GM18499 (cell line): ENCODE measurements around the gene VSIG10L.

Source experiments
- ATAC-seq: cut with Tn5 transposase; IDR thresholded peaks from one replicate; pipeline ENCODE4 v1.9.1; 2021; ENCODE audit warnings: moderate number of reproducible peaks; ENCODE audit not compliant: insufficient read depth, unreplicated experiment

VSIG10L gene

DNA sequence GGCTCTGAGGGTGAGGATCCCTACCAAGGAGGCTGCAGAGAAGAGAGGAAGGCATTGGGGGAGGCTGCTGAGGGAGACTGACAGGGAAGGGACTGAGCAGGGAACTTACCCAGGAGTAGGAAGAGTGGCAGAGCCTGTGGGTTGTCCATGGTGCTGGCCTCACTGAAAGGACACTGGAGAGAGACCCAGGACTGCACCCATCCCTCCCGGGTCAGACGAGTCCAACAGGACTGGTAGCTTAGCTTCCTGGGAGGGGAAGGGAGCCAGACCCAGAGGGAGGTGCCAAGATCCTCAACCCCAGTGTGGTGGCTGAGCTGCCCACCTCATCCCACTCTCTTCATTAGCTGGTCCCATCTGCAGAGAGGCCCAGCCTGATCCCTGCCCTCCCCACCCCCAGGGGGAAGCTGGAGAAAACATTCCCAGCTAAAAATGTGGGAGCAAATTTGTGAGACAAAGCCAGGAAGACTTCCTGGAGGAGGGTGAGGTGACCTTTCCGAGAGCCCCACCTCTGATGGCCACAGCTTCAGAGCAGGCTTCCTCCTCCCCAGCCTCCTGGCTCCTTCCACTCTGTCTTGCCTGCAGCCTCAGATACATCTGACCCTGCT, at the start of gene VSIG10L:
TSS of gene VSIG10L (minus strand) at position 164 of the 605 bp plus-strand sequence. CDS start at position 149, 15 bp downstream.
- ATAC-seq, result no peak

DNA sequence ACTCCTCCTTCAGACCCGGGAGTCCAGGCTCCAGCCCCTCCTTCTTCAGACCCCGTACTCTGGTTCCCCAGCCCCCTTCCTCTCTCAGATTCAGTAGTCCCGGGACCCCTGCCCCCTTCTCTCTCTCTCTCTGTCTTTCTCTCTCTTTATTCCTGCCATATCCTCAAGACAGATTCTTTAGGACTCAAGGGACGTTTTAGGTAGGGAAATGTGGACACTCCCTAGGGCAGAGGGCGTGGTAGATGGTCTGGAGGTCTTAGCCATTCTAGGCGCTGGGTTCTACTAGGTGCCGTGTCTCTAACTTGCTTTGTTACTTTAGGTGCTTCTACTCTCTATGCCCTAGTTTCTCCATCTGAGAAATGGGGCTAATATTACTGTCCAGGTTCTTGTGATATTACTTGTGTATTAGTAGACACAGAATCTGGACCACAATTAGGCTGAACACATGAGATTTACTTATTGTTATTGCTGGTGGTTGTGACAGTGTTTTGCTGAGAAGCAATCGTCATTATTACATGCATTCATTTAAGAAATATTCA, 49.2 kb upstream of the VSIG10L start:
- ATAC-seq, result no peak

- ATAC-seq, result no peak
Observed at GRCh38 chr19:51389143-51389542, 47.2 kb upstream of the VSIG10L start.

GRCh38 chr19:51387924-51388389, 46.0 kb upstream of the VSIG10L start, which contains the start of gene LIM2:
Gene LIM2 (minus strand): TSS chr19:51387974. CDS start chr19:51387443, 531 bp downstream.
- ATAC-seq, result no peak

DNA sequence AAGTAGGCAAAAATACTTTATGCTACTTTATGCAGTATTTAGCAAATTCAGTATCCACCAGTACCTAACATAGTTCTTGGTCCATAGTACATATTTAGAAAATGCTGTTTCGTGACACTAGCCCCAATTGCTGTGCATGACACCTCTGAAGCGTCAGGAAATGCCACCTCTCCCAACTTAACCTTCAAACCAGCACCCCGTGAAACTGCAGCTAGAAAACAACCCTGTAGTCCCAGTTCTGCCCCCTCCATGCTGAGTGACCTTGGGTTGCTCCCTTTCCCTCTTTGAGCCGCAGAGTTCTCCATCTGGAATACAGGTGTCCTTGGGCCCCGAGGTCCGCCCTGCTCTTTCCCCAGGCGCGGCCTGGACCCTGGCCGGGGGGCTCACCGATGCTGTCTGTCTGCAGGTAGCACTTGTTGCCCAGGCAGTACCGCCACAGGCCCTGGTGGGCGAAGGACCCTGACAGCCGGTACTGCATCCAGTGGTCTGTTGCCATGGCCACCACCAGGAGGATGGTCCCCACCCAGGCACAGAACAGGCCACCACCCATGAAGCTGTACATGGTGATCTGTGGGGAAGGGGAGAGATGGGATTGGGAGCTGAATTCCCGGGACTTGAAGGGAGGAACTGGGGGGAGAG, 45.1 kb upstream of the VSIG10L start:
- ATAC-seq, result no peak

DNA sequence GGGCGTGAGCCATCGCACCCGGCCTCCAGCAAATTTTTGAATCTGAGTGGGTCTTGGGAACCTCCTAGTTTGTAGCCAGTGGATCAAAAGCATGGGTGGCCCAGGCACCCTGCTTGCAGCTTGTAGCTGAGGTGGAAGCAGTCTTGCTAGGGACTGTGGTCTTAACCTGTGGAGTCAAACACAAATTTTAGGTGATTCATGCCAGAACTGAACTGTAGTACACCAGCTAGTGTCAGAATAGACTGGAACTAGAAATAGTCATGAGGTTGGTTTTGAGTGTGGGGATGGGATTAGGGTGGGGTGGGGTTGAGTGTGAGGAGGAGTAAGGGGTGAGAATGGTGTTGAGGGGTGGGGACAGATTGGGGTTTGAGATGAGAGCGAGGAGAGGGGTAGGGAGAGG, 40.1 kb upstream of the VSIG10L start:
- no peak for ATAC-seq

DNA sequence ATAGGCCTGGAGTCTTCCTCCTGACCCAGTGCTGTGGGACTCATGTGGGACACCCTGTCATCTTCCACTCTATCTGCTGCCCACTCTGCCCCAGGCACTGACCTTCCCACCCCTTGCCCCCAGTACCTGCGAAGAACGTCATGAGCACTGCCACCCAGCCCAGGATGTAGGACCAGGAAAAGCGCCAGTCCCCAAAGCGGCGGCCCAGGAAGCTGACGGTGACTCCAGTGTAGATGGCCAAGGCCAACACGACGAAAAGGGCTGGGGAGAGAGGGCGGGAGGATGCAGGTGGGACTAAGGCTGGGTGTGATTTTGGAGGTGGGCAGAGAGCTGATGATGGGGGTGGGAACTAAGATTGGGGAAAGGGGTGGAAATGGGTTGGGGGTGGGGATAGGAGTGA, 38.4 kb upstream of the VSIG10L start:
- no peak for ATAC-seq

- no peak for ATAC-seq
Observed at GRCh38 chr19:51377422-51377821, 35.5 kb upstream of the VSIG10L start.

DNA sequence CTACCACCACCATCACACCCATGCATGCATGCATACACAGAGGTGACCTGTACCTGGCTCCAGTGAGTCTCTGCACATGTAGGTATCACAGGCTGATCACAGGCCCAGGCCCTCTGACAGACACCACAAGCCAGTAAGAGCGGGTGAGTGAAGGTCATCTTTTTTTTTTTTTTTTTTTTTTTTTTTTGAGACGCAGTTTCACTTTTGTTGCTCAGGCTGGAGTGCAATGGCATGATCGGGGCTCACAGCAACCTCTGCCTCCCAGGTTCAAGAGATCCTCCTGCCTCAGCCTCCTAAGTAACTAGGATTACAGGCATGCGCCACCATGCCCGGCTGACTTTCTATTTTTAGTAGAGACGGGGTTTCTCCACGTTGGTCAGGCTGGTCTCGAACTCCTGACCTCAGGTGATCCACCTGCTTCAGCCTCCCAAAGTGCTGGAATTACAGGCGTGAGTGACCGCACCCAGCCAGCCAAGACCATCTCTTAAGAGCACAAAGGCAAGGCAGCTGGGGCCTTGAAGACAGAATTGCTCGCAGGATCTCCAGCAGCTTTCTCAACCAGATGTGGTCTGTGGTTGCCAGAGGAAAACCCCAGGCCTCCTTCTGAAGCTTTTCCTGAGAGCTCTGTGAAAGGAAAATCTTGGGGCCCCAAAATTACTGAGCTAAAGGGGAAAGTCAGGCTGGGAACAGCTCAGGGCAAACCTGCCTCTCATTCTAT, 33.7 kb upstream of the VSIG10L start:
- no peak for ATAC-seq

DNA sequence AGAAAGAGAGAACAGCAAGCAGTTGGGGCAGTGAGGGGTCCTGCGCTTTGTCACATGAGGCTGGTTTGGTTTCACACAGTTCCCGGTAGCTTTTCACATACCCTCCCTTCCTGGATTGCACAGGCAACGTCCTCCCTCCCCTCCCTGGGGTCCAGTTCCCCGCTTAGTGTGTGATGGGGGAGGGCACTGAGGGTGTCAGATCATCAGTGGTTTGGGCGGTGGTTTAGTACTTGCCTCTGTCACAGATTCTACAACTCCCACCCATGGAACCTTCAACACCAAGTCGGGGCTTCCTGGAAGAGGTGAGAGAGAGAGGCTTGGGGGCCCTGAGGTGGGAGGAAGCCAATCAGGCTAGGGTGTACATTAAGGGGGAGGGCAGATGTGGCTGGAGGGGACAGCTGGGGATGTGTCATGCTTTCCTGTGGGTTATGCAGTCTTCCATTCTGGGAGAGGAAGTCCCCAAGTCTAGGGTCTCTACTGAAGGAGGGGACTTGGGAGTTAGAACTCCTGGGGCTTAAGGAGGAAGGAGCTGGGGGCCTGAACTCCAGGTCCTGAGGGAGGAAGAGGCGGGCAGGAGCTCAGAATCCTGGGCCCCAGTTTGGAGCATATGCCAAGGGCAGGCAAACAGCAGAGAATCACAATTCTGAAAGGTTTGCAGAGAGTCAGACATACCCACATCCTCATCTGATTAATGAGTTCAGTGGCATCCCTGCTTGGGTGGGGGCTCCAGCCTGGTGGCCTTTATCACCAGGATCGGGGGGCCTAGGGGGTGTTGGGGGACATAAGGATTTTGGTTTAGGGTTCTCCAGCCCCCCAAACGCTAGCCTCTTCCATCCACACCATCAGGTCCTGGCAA, 30.9 kb upstream of the VSIG10L start, which contains the start of gene NKG7:
TSS of gene NKG7 (minus strand) at position 6 of the 856 bp plus-strand sequence. CDS start 119 bp downstream, outside the sequence.
- ATAC-seq, result no peak

- ATAC-seq, result no peak
Observed at GRCh38 chr19:51372021-51372648, 30.2 kb upstream of the VSIG10L start.

- ATAC-seq, result no peak
Observed at GRCh38 chr19:51371186-51371690, 29.3 kb upstream of the VSIG10L start.

GRCh38 chr19:51370230-51370629, 28.3 kb upstream of the VSIG10L start:
- no peak for ATAC-seq

DNA sequence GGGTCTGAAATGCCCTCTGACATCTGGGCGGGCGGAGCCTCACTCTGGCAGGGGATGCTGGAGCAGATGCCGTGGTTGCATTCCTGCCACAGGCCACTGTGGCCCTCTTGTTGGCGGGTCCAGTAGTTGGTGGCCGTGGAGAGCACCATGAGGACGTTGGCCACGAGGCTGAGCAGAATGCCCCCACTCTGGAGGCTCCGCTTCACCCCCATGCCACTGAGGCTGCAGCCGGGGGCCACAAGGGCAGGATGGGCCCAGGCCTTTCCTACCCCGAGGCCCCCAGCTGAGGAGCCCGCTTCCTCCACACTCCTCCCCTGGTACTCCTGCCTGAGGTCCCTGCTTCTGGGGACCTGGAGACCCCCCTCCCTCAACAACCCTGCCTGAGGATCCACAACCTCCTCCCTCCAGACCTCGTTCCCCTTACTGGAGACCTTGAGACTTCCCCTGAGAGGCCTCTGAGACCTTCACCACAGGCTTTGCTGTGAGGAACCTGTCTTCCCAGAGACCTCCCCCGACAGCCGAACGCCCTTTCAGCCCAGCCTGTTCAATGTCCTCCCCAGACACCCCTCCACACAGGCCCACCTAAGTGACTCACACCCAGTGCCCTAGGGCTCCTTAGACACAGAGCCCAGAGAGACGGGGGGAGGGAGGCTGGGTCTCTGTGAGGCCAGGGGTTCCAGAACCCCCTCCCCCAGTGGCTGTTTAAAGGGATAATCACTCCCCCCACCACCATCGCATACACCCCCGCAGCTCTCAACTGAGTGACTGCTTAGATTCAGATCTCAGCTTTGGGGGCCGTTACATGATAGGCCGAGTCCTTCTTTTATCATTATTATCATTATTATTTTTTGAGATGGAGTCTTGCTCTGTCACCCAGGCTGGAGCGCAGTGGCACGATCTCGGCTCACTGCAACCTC, 26.7 kb upstream of the VSIG10L start, which contains the start of gene CLDND2:
TSS of gene CLDND2 (minus strand) at position 638 of the 917 bp plus-strand sequence. CDS start at position 212, 426 bp downstream.
- ATAC-seq, result no peak

DNA sequence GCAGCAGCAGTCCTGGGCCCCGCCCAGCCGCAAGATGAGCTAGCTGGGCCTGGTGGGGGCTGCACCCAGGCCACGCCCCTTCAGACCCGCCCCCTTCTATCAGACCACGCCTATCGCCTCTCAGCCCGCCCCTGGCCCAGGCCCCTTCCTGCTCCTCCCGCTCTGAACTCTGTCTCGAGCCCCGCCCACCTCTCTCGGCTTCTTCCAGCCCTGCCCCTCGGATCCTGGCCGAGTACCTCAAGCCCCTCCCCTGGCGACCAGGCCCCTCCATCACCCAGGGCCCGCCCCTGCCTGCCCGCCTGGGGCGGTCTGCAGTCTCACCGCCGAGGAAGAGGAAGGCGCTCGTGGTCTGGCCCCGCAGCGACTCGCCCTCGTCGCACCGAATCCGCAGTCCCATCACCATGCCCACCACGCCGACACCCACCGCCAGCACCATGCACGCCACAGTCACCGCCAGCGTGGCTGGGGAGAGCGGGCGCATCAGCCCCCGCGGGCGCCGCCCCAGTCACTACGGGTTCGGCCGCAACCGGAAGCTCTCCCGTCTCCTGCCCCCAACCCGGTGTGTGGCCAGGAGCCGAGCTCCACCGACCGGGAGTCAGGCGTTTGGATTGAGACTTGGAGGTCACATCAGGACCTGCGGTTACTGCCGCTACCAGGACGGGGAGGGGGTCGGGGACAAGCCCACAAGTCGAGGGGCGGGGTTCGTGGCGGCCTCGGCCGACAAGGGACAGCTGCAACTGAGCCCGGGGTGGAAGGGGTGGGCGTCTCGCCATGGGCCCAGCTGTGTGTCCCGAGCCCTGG, 25.8 kb upstream of the VSIG10L start:
- no peak for ATAC-seq

GRCh38 chr19:51367255-51367564, 25.3 kb upstream of the VSIG10L start:
- ATAC-seq, result no peak

DNA sequence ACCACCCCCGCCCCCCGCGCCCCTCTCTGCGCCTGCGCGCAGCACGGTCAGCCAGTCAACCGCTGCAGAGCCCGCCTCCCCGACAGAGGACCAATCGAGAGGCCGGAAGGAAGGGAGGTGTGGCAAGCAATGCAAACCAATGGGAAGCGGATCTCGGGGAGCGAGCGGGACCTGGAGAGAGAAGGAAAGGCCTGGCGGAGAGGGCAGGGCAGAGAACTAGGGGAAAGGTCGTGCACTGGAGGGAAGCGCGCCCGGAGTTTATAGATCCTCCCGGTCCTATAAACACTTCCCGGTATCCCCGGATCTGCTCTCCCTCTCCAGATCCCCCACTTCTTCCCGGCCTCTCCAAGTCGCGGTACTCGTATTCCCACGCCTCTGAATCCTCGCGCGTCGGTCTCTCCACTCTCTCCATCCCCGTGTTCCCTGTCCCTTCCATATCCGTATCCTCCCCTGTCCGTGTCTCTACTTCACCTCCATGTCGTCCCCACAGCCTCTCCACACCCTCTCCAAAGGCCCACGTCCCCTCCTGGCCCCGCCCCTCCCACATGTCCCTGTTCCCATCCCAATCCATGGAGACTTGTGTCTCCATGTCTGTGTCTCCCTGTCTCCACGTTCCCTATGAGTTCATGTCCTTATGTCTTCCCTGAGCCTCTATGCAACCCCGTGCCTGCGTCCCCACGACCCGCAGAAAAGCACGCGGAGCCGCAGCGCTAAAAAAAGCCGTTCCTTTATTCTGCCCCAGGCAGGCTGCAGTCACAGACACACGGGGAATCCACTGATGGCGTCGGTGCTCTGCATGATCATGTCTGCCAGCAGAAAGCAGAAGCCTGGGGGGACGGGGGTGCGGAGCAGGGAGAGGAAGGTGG, 24.7 kb upstream of the VSIG10L start:
- no peak for ATAC-seq
